Tibial nerve (tissue), 4 donors: ENCODE data around the gene PYGL.

Experiments used
- CTCF ChIP-seq, 5 experiments: fragments of 200-600 bp in 3 of 5; fragments of 450-650 bp in 2 of 5; sonication (generic) in 3 of 5; IDR thresholded peaks; one replicate each; pipeline ENCODE4 v1.5.1; 2016 to 2019; ENCODE audit warnings: antibody characterized with exemption in 5 of 5, mild to moderate bottlenecking in 3 of 5, moderate library complexity in 2 of 5
- EP300 ChIP-seq, 2 donors: sonication (generic); formaldehyde crosslinking; IDR thresholded peaks; one replicate each; pipeline ENCODE4 v1.6.1; 2017; ENCODE audit warnings: antibody characterized with exemption in 2 of 2, mild to moderate bottlenecking in 1 of 2

GRCh38 chr14:50901361-50901760, 42.9 kb downstream of the PYGL start:
- TF ChIP-seq CTCF (IDR thresholded peaks at IDR 0.05) (no peak), EP300 (IDR thresholded peaks at IDR 0.05) (no peak)
